ENCODE results near the gene ZNF385A. TPM values are rescaled to one million over a fixed set of nuclear protein-coding genes. Genes with fewer than 3 reads are reported as not detected.

Gene ZNF385A
- polyA plus RNA-seq, 1 donor from 2014 or later: 0.46 TPM

GRCh38 chr12:54413284-54414190, 29.0 kb upstream of the ZNF385A start:
- Histone ChIP-seq H2AFZ (ENCODE audit: low read depth, low read length) (no peak overlapping the region), H3K9ac (ENCODE audit: low read length) (no peak overlapping the region), H3K9me3 (ENCODE audit: low read length) (no peaks in the 10 kb centered on the region), H4K20me1 (ENCODE audit: insufficient read depth) (no peaks in the 10 kb centered on the region), H3F3A (ENCODE audit: insufficient read depth, low read length, poor library complexity, severe bottlenecking) (no peaks in the 10 kb centered on the region), H3K4me3 (ENCODE audit: low read length) (no peak overlapping the region), H3K9me2 (ENCODE audit: insufficient read depth, low read length) (no peaks in the 10 kb centered on the region), H3K79me2 (replicated peaks; ENCODE audit: insufficient read depth, low read length) (no peaks in the 10 kb centered on the region), H3K4me2 (ENCODE audit: low read length) (no peak overlapping the region), H3K27ac (ENCODE audit: low read length) (no peak overlapping the region), H3K27me3 (ENCODE audit: insufficient read depth, low read depth, low read length) (peaks cover 12% of the 10 kb centered on the region), H3K36me3 (ENCODE audit: insufficient read depth, low read length) (no peaks in the 10 kb centered on the region)
- TF ChIP-seq EP300 (conservative IDR thresholded peaks at IDR 0.05; ENCODE audit: poor library complexity, severe bottlenecking) (no peak), SMC3 (conservative IDR thresholded peaks at IDR 0.05; ENCODE audit: poor library complexity) (no peak), EZH2 (IDR thresholded peaks at IDR 0.05; ENCODE audit: borderline replicate concordance, insufficient read depth, low read length, poor library complexity, severe bottlenecking) (no peak), POLR2AphosphoS5 (IDR thresholded peaks at IDR 0.05) (no peak), RAD21 (conservative IDR thresholded peaks at IDR 0.05) (no peak), TAF1 (IDR thresholded peaks at IDR 0.05; ENCODE audit: low read depth) (no peak), REST (IDR thresholded peaks at IDR 0.05; ENCODE audit: borderline replicate concordance) (no peak)

- H3K4me2 ChIP-seq (ENCODE audit: low read length): no peak overlapping the region
- H4K20me1 ChIP-seq (ENCODE audit: insufficient read depth): no peaks in the 10 kb centered on the region
- H2AFZ ChIP-seq (ENCODE audit: low read depth, low read length): no peak overlapping the region
- H3K27me3 ChIP-seq (ENCODE audit: insufficient read depth, low read depth, low read length): peaks cover 4% of the 10 kb centered on the region
- no peaks in the 10 kb centered on the region for H3K9me2 ChIP-seq (ENCODE audit: insufficient read depth, low read length)
- no peak overlapping the region for H3K4me3 ChIP-seq (ENCODE audit: low read length)
- TF ChIP-seq MXI1 (conservative IDR thresholded peaks at IDR 0.05; ENCODE audit: poor library complexity, severe bottlenecking) (no peak), EP300 (conservative IDR thresholded peaks at IDR 0.05; ENCODE audit: poor library complexity, severe bottlenecking) (no peak), REST (IDR thresholded peaks at IDR 0.05; ENCODE audit: borderline replicate concordance) (no peak), TAF1 (IDR thresholded peaks at IDR 0.05; ENCODE audit: low read depth) (no peak), RAD21 (conservative IDR thresholded peaks at IDR 0.05) (no peak), EZH2 (IDR thresholded peaks at IDR 0.05; ENCODE audit: borderline replicate concordance, insufficient read depth, low read length, poor library complexity, severe bottlenecking) (no peak)
- no peaks in the 10 kb centered on the region for H3F3A ChIP-seq (ENCODE audit: insufficient read depth, low read length, poor library complexity, severe bottlenecking)
- no peaks in the 10 kb centered on the region for H3K9me3 ChIP-seq (ENCODE audit: low read length)
- no peaks in the 10 kb centered on the region for H3K79me2 ChIP-seq (replicated peaks; ENCODE audit: insufficient read depth, low read length)
- H3K27ac ChIP-seq (ENCODE audit: low read length): no peak overlapping the region
- no peaks in the 10 kb centered on the region for H3K36me3 ChIP-seq (ENCODE audit: insufficient read depth, low read length)
- no peak overlapping the region for H3K9ac ChIP-seq (ENCODE audit: low read length)
Observed at GRCh38 chr12:54412786-54413185, 28.3 kb upstream of the ZNF385A start.
